HG03159 (cell line): ENCODE results near the gene NUP98.

ENCODE experiments used
- ATAC-seq: cut with Tn5 transposase; IDR thresholded peaks from one replicate; pipeline ENCODE4 v1.9.1; 2021; ENCODE audit warnings: mild to moderate bottlenecking, moderate library complexity; ENCODE audit not compliant: unreplicated experiment

The NUP98 gene

GRCh38 chr11:3797329-3798090 lies at the start of gene NUP98:
Gene NUP98 (minus strand): TSS chr11:3797554. CDS start chr11:3782117, 15,437 bp downstream.
- ATAC-seq, result peak; percentile 94

GRCh38 chr11:3845670-3846069 lies 48.3 kb upstream of the NUP98 start:
- no peak for ATAC-seq

- no peak for ATAC-seq
Measured at GRCh38 chr11:3845246-3845645, 47.9 kb upstream of the NUP98 start.

- no peak for ATAC-seq
Measured at GRCh38 chr11:3843326-3843725, 46.0 kb upstream of the NUP98 start.

GRCh38 chr11:3841426-3842350 lies 44.3 kb upstream of the NUP98 start:
- peak; percentile 52 for ATAC-seq

GRCh38 chr11:3840870-3841425 lies 43.6 kb upstream of the NUP98 start, which contains the start of gene RHOG:
Gene RHOG (minus strand): TSS chr11:3840959. CDS start chr11:3828138, 12,821 bp downstream.
- ATAC-seq, result peak; percentile 44

GRCh38 chr11:3840004-3840869 lies 42.9 kb upstream of the NUP98 start:
- no peak for ATAC-seq

GRCh38 chr11:3838504-3838903 lies 41.1 kb upstream of the NUP98 start:
- no peak for ATAC-seq

GRCh38 chr11:3837793-3838192 lies 40.4 kb upstream of the NUP98 start:
- ATAC-seq, result no peak

- no peak for ATAC-seq
Measured at GRCh38 chr11:3836903-3837302, 39.5 kb upstream of the NUP98 start.

- ATAC-seq, result no peak
Measured at GRCh38 chr11:3835751-3836150, 38.4 kb upstream of the NUP98 start.

- ATAC-seq, result no peak
Measured at GRCh38 chr11:3834664-3835461, 37.5 kb upstream of the NUP98 start.

- no peak for ATAC-seq
Measured at GRCh38 chr11:3834349-3834663, 37.0 kb upstream of the NUP98 start.

GRCh38 chr11:3833449-3833848 lies 36.1 kb upstream of the NUP98 start:
- no peak for ATAC-seq

GRCh38 chr11:3832816-3833215 lies 35.5 kb upstream of the NUP98 start:
- ATAC-seq, result no peak

- ATAC-seq, result no peak
Measured at GRCh38 chr11:3831378-3832239, 34.3 kb upstream of the NUP98 start.

- no peak for ATAC-seq
Measured at GRCh38 chr11:3830730-3831129, 33.4 kb upstream of the NUP98 start.

GRCh38 chr11:3830088-3830487 lies 32.7 kb upstream of the NUP98 start:
- ATAC-seq, result no peak
